DMS114 treated with DMSO at 0.1 percent for 48 hours (cell line): ENCODE data around the gene MTNR1B.

Experiments
- DNase-seq: peaks from one replicate; lab custom pipeline; 2025; ENCODE audit not compliant: unreplicated experiment; lab: John Stamatoyannopoulos, UW

MTNR1B gene

GRCh38 chr11:92969634-92970347 is at the start of gene MTNR1B:
TSS of gene MTNR1B (plus strand) at chr11:92969651. CDS start at chr11:92969726, 75 bp downstream.
- DNase-seq, result no peak

GRCh38 chr11:92920331-92920730 is 49.1 kb upstream of the MTNR1B start:
- no peak for DNase-seq

- DNase-seq, result no peak
Observed at GRCh38 chr11:92922731-92923130, 46.7 kb upstream of the MTNR1B start.

- no peak for DNase-seq
Observed at GRCh38 chr11:92929246-92929645, 40.2 kb upstream of the MTNR1B start.

- no peak for DNase-seq
Observed at GRCh38 chr11:92929653-92930052, 39.8 kb upstream of the MTNR1B start.

- DNase-seq, result no peak
Observed at GRCh38 chr11:92931746-92932422, 37.6 kb upstream of the MTNR1B start.

GRCh38 chr11:92939305-92939704 is 30.1 kb upstream of the MTNR1B start:
- DNase-seq, result no peak

- DNase-seq, result peak; percentile 1
Observed at GRCh38 chr11:92941676-92942571, 27.5 kb upstream of the MTNR1B start.

- DNase-seq, result no peak
Observed at GRCh38 chr11:92946707-92947106, 22.7 kb upstream of the MTNR1B start.

GRCh38 chr11:92948116-92948515 is 21.3 kb upstream of the MTNR1B start:
- no peak for DNase-seq

GRCh38 chr11:92954003-92954402 is 15.4 kb upstream of the MTNR1B start:
- no peak for DNase-seq

GRCh38 chr11:92955860-92956259 is 13.6 kb upstream of the MTNR1B start:
- DNase-seq, result no peak

- DNase-seq, result no peak
Observed at GRCh38 chr11:92960886-92961285, 8.6 kb upstream of the MTNR1B start.

- no peak for DNase-seq
Observed at GRCh38 chr11:92962446-92962845, 7.0 kb upstream of the MTNR1B start.

- DNase-seq, result no peak
Observed at GRCh38 chr11:92964471-92964870, 5.0 kb upstream of the MTNR1B start.

GRCh38 chr11:92965196-92965595 is 4.3 kb upstream of the MTNR1B start:
- DNase-seq, result no peak

GRCh38 chr11:92967178-92967577 is 2.3 kb upstream of the MTNR1B start:
- no peak for DNase-seq

- no peak for DNase-seq
Observed at GRCh38 chr11:92967867-92968266, 1.6 kb upstream of the MTNR1B start.

GRCh38 chr11:92969293-92969633 is 188 bp upstream of the MTNR1B start:
- DNase-seq, result no peak

- no peak for DNase-seq
Observed at GRCh38 chr11:92972248-92972647, 2.8 kb downstream of the MTNR1B start.

GRCh38 chr11:92975285-92975684 is 5.8 kb downstream of the MTNR1B start:
- DNase-seq, result no peak

GRCh38 chr11:92976681-92977080 is 7.2 kb downstream of the MTNR1B start:
- no peak for DNase-seq
